Amniotic epithelial cell (primary cell): ENCODE data around the gene EYS.

Source experiments
- DNase-seq: peaks from one replicate; pipeline ENCODE4 v3.0.0-alpha.2; 2010; ENCODE audit warnings: low read depth

EYS gene

GRCh38 chr6:64590965-64591675, 1115.9 kb downstream of the EYS start:
- DNase-seq = no peak

- DNase-seq = no peak
Measured at GRCh38 chr6:64589961-64590360, 1117.1 kb downstream of the EYS start.

GRCh38 chr6:64580346-64580745, 1126.7 kb downstream of the EYS start:
- peak; percentile 91 for DNase-seq

- no peak for DNase-seq
Measured at GRCh38 chr6:64553249-64553786, 1153.7 kb downstream of the EYS start.

GRCh38 chr6:64547594-64548268, 1159.3 kb downstream of the EYS start:
- DNase-seq = no peak

- peak; percentile 21 for DNase-seq
Measured at GRCh38 chr6:64539917-64540316, 1167.1 kb downstream of the EYS start.

GRCh38 chr6:64538722-64539121, 1168.3 kb downstream of the EYS start:
- DNase-seq = no peak

- DNase-seq = no peak
Measured at GRCh38 chr6:64527899-64528298, 1179.1 kb downstream of the EYS start.

- no peak for DNase-seq
Measured at GRCh38 chr6:64522859-64523258, 1184.2 kb downstream of the EYS start.

- peak; percentile 98 for DNase-seq
Measured at GRCh38 chr6:64520050-64520449, 1187.0 kb downstream of the EYS start.

- no peak for DNase-seq
Measured at GRCh38 chr6:64516393-64516792, 1190.6 kb downstream of the EYS start.

GRCh38 chr6:64507661-64508060, 1199.4 kb downstream of the EYS start:
- DNase-seq = no peak

- DNase-seq = no peak
Measured at GRCh38 chr6:64505312-64505711, 1201.7 kb downstream of the EYS start.

GRCh38 chr6:64504503-64504902, 1202.5 kb downstream of the EYS start:
- no peak for DNase-seq

- DNase-seq = peak; percentile 42
Measured at GRCh38 chr6:64502801-64503200, 1204.2 kb downstream of the EYS start.

- no peak for DNase-seq
Measured at GRCh38 chr6:64497634-64498033, 1209.4 kb downstream of the EYS start.

GRCh38 chr6:64489763-64490162, 1217.3 kb downstream of the EYS start:
- no peak for DNase-seq

GRCh38 chr6:64486578-64487351, 1220.3 kb downstream of the EYS start:
- no peak for DNase-seq

- no peak for DNase-seq
Measured at GRCh38 chr6:64483956-64484499, 1223.0 kb downstream of the EYS start.

GRCh38 chr6:64482631-64483030, 1224.4 kb downstream of the EYS start:
- DNase-seq = no peak

GRCh38 chr6:64479134-64479533, 1227.9 kb downstream of the EYS start:
- no peak for DNase-seq

GRCh38 chr6:64477391-64477790, 1229.6 kb downstream of the EYS start:
- DNase-seq = no peak
